K562 (cell line): Measurements from ENCODE around the gene ACCSL. TPM values are rescaled to one million over a fixed set of nuclear protein-coding genes. Genes with fewer than 3 reads are reported as not detected.

Experiments used
- CC2D1A ChIP-seq: fragments of 450-650 bp; IDR thresholded peaks from 2 replicates; pipeline ENCODE4 v1.6.1; 2017; ENCODE audit warnings: mild to moderate bottlenecking
- COPS2 ChIP-seq: fragments of 450-650 bp; conservative IDR thresholded peaks from 2 replicates; pipeline ENCODE4 v1.6.1; 2016; ENCODE audit warnings: mild to moderate bottlenecking, moderate library complexity
- PPARD ChIP-seq: fragments of 250-450 bp; sonication (Bioruptor Pico); IDR thresholded peaks from 2 replicates; pipeline ENCODE4 v1.8.0; 2022; ENCODE audit warnings: inconsistent platforms, mild to moderate bottlenecking, moderate library complexity
- RBM14 ChIP-seq: fragments of 200-400 bp; formaldehyde crosslinking; IDR thresholded peaks from 2 replicates; pipeline ENCODE4 v1.6.1; 2018; ENCODE audit warnings: low read depth, mild to moderate bottlenecking, low read length, moderate library complexity, borderline replicate concordance; ENCODE audit not compliant: insufficient read depth
- ZNF830 ChIP-seq: fragments of 250-450 bp; sonication (Bioruptor Pico); IDR thresholded peaks from 2 replicates; pipeline ENCODE4 v1.5.0; 2021; ENCODE audit warnings: mild to moderate bottlenecking
- polyA plus RNA-seq, 8 experiments: library from polyadenylated mRNA; depleted of rRNA in 4 of 8; stranded (reverse) in 5 of 8; unstranded in 3 of 8; fragments of >200 nt; fragmentation: Nextera tagmentation in 2 of 8; fragmentation: Illumina TruSeq in 1 of 8; extraction: Ambion mirVana in 2 of 8; extraction: Trizol in 1 of 8; gene quantifications; 2 replicates each; pipeline versions ENCODE4 v1.2.1 to v1.2.3, GENCODE V29; 2011 to 2014; ENCODE audit warnings: inconsistent platforms in 1 of 8, missing spikeins in 1 of 8
- total RNA-seq, 7 experiments: library from RNA; depleted of rRNA in 6 of 7; stranded (reverse); fragments of >200 nt in 6 of 7; fragmentation: Illumina TruSeq in 2 of 7; extraction: Trizol in 2 of 7; gene quantifications; 2 replicates each; pipeline versions ENCODE4 v1.2.1 to v1.2.3, GENCODE V29; 2011 to 2021; ENCODE audit warnings: low replicate concordance in 1 of 7
- TF ChIP-seq, protein P1 (sequence below): fragments of 250-450 bp; sonication (Bioruptor Pico); IDR thresholded peaks from 2 replicates; pipeline ENCODE4 v1.5.0; 2021; ENCODE audit warnings: mild to moderate bottlenecking, moderate library complexity
- TF ChIP-seq, protein P2 (sequence below): fragments of 450-650 bp; IDR thresholded peaks from 2 replicates; pipeline ENCODE4 v1.6.1; 2016; ENCODE audit warnings: mild to moderate bottlenecking, moderate library complexity

Gene ACCSL
- total and polyA plus RNA-seq, 9 of the 15 experiments (the other 6 are each of a cell fraction or from before 2014, with no cell fraction given) = not detected

DNA sequence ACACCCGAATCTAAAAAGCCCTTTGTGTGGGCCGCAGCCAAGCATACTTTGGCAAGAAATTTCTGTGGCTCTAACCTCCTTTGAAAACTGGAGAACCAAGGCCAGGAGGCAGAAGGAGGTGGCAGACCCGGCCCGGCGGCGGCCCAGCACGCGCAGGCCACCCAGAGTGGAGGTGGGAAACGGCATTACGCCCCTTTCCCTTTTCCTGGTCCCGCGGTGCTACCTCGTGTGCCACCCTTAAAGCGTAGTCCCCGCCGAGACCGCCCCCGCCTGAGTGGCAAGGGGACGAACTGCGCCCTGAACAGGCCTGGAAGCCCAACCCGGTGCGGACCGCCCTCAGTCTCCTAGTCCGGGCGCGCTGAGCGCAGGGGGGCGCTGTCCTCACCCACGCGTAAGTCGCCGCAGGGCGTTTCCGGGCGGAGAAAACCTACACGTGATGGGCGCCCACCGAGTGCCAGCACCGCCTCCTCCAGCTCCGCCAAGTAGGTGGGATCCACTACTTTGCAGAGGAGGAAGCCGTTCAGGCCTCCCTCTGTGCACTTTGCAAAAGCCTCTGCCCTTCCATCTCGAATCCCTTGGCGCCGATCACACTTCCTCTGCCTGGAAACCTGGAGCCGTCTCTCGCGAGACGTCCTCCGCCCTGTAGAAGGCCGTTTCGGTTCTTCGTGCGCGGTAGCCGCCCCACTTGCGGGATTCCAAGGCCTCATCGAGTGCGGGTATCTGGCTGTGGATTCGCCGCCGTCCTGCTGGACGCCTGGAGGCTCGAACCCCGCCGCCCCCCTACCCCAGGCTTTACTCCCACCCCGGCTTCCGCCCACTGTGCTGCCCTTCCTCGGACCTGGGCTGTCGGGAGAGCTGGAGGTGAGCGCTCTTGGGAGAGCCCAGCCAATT lies 18.3 kb downstream of the ACCSL start, which contains the start of gene ACCS (continued):
- TF ChIP-seq, protein P1, sequence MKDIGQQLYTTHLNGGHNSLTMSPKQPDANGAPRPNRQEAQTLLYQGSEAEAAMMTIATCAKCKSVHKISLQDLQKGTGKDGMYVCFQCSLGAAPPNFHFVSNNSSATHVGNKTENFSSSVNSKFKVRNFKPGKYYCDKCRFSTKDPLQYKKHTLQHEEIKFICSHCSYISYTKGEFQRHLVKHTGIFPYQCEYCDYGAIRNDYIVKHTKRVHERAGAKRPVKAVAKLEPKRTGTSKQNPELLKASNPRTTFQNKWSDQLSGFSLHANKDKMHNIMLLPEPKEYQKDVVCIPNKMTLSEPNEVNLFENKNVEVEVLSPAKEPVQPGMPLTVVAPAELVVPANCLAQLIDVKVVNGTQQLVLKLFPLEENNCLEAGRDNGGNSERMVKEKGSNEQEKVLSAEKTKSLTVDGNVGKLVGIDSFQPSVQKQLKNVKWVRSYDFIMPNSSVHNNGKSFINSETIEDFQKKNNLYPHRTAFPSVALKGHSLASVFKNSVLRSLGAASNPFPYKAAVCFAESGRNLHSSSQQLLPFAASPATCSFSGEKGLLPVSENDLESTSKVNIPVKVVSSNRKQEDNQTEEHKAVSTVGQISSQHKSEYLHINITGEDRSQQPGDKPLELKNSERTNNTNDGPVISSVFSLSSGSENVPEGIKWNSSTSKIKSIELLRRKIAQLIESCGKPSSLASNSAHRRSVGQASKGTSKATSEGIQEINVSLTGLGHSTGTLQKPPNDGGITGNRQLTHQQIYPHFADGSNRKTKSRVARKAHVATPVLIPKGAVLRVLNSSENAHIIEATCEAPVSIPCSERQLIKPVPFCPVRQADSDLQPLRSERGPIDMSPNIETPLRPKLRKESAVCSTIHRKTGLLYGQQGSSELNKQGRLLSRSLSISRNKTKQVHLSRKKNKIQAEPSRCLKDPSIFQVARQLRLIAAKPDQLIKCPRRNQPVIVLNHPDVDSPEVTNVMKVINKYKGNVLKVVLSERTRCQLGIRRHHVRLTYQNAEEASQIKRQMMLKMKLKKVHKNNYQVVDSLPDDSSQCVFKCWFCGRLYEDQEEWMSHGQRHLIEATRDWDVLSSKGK (CRISPR knock-in tag) = no peak
- TF ChIP-seq ZNF830 (CRISPR knock-in tag) (0 out of 2 replicates have a peak, but pooled peaks have one; percentile 36), RBM14 (no peak), CC2D1A (no peak), COPS2 (no peak), PPARD (CRISPR knock-in tag) (no peak)
- TF ChIP-seq, protein P2, sequence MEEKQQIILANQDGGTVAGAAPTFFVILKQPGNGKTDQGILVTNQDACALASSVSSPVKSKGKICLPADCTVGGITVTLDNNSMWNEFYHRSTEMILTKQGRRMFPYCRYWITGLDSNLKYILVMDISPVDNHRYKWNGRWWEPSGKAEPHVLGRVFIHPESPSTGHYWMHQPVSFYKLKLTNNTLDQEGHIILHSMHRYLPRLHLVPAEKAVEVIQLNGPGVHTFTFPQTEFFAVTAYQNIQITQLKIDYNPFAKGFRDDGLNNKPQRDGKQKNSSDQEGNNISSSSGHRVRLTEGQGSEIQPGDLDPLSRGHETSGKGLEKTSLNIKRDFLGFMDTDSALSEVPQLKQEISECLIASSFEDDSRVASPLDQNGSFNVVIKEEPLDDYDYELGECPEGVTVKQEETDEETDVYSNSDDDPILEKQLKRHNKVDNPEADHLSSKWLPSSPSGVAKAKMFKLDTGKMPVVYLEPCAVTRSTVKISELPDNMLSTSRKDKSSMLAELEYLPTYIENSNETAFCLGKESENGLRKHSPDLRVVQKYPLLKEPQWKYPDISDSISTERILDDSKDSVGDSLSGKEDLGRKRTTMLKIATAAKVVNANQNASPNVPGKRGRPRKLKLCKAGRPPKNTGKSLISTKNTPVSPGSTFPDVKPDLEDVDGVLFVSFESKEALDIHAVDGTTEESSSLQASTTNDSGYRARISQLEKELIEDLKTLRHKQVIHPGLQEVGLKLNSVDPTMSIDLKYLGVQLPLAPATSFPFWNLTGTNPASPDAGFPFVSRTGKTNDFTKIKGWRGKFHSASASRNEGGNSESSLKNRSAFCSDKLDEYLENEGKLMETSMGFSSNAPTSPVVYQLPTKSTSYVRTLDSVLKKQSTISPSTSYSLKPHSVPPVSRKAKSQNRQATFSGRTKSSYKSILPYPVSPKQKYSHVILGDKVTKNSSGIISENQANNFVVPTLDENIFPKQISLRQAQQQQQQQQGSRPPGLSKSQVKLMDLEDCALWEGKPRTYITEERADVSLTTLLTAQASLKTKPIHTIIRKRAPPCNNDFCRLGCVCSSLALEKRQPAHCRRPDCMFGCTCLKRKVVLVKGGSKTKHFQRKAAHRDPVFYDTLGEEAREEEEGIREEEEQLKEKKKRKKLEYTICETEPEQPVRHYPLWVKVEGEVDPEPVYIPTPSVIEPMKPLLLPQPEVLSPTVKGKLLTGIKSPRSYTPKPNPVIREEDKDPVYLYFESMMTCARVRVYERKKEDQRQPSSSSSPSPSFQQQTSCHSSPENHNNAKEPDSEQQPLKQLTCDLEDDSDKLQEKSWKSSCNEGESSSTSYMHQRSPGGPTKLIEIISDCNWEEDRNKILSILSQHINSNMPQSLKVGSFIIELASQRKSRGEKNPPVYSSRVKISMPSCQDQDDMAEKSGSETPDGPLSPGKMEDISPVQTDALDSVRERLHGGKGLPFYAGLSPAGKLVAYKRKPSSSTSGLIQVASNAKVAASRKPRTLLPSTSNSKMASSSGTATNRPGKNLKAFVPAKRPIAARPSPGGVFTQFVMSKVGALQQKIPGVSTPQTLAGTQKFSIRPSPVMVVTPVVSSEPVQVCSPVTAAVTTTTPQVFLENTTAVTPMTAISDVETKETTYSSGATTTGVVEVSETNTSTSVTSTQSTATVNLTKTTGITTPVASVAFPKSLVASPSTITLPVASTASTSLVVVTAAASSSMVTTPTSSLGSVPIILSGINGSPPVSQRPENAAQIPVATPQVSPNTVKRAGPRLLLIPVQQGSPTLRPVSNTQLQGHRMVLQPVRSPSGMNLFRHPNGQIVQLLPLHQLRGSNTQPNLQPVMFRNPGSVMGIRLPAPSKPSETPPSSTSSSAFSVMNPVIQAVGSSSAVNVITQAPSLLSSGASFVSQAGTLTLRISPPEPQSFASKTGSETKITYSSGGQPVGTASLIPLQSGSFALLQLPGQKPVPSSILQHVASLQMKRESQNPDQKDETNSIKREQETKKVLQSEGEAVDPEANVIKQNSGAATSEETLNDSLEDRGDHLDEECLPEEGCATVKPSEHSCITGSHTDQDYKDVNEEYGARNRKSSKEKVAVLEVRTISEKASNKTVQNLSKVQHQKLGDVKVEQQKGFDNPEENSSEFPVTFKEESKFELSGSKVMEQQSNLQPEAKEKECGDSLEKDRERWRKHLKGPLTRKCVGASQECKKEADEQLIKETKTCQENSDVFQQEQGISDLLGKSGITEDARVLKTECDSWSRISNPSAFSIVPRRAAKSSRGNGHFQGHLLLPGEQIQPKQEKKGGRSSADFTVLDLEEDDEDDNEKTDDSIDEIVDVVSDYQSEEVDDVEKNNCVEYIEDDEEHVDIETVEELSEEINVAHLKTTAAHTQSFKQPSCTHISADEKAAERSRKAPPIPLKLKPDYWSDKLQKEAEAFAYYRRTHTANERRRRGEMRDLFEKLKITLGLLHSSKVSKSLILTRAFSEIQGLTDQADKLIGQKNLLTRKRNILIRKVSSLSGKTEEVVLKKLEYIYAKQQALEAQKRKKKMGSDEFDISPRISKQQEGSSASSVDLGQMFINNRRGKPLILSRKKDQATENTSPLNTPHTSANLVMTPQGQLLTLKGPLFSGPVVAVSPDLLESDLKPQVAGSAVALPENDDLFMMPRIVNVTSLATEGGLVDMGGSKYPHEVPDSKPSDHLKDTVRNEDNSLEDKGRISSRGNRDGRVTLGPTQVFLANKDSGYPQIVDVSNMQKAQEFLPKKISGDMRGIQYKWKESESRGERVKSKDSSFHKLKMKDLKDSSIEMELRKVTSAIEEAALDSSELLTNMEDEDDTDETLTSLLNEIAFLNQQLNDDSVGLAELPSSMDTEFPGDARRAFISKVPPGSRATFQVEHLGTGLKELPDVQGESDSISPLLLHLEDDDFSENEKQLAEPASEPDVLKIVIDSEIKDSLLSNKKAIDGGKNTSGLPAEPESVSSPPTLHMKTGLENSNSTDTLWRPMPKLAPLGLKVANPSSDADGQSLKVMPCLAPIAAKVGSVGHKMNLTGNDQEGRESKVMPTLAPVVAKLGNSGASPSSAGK = peak; percentile 90
